Liver (tissue), 9 donors: ENCODE results near the gene NDOR1. TPM values are rescaled to one million over a fixed set of nuclear protein-coding genes. Genes with fewer than 3 reads are reported as not detected.

Experiments
- DNase-seq: peaks from one replicate; pipeline ENCODE4 v3.0.0-alpha.2; 2017; ENCODE audit warnings: low spot score
- H3K27ac ChIP-seq, 2 donors: one replicate each; pipeline ENCODE4 v1.7.0; 2013; ENCODE audit warnings: inconsistent platforms in 2 of 2, low read length in 2 of 2, control low read depth in 1 of 2, low read depth in 1 of 2, mild to moderate bottlenecking in 1 of 2
- H3K27me3 ChIP-seq, 4 donors: one replicate each; pipeline versions ENCODE4 v1.6.1 to v1.7.0; 2013; ENCODE audit warnings: low read length in 3 of 4, inconsistent platforms in 1 of 4, mild to moderate bottlenecking in 1 of 4, moderate library complexity in 1 of 4; ENCODE audit not compliant: control insufficient read depth in 4 of 4, insufficient read depth in 4 of 4
- H3K36me3 ChIP-seq, 4 donors: one replicate each; pipeline versions ENCODE4 v1.6.1 to v1.7.0; 2013; ENCODE audit warnings: low read length in 3 of 4, mild to moderate bottlenecking in 3 of 4, low read depth in 1 of 4, moderate library complexity in 1 of 4; ENCODE audit not compliant: control insufficient read depth in 4 of 4, insufficient read depth in 3 of 4
- H3K4me1 ChIP-seq, 4 donors: one replicate each; pipeline versions ENCODE4 v1.6.1 to v1.7.0; 2013; ENCODE audit warnings: low read length in 3 of 4, mild to moderate bottlenecking in 3 of 4, moderate library complexity in 1 of 4; ENCODE audit not compliant: control insufficient read depth in 4 of 4, insufficient read depth in 4 of 4
- H3K4me3 ChIP-seq, 3 donors: one replicate each; pipeline versions ENCODE4 v1.6.1 to v1.7.0; 2013; ENCODE audit warnings: low read length in 3 of 3, control low read depth in 1 of 3, low read depth in 1 of 3, mild to moderate bottlenecking in 1 of 3
- H3K9ac ChIP-seq, 2 donors: one replicate each; pipeline ENCODE4 v1.7.0; 2013; ENCODE audit warnings: low read length in 2 of 2, mild to moderate bottlenecking in 2 of 2, moderate library complexity in 2 of 2, control low read depth in 1 of 2, low read depth in 1 of 2
- H3K9me3 ChIP-seq, 4 donors: one replicate each; pipeline versions ENCODE4 v1.6.1 to v1.7.0; 2013; ENCODE audit warnings: low read length in 3 of 4; ENCODE audit not compliant: control insufficient read depth in 4 of 4
- ATF3 ChIP-seq: IDR thresholded peaks from 2 replicates; pipeline ENCODE4 v1.6.1; 2016; ENCODE audit warnings: antibody characterized with exemption
- CTCF ChIP-seq: fragments of 150-350 bp; IDR thresholded peaks from 2 replicates; pipeline ENCODE4 v1.5.1; 2017; ENCODE audit warnings: improper control_type of control experiment, low read depth, low read length; ENCODE audit not compliant: missing input control
- EGR1 ChIP-seq, 2 donors: IDR thresholded peaks; 2 replicates each; pipeline ENCODE4 v1.6.1; 2016 to 2018; ENCODE audit warnings: antibody characterized with exemption in 2 of 2, low read depth in 2 of 2
- FOXA1 ChIP-seq: IDR thresholded peaks from 2 replicates; pipeline ENCODE4 v1.6.1; 2016; ENCODE audit warnings: antibody characterized with exemption
- FOXA2 ChIP-seq: IDR thresholded peaks from 2 replicates; pipeline ENCODE4 v1.6.1; 2016; ENCODE audit warnings: antibody characterized with exemption
- GABPA ChIP-seq, 2 donors: IDR thresholded peaks in 1 of 2; conservative IDR thresholded peaks in 1 of 2; 2 replicates each; pipeline ENCODE4 v1.6.1; 2016; ENCODE audit warnings: antibody characterized with exemption in 2 of 2, mild to moderate bottlenecking in 1 of 2, moderate library complexity in 1 of 2
- HNF4A ChIP-seq, 2 donors: conservative IDR thresholded peaks; 2 replicates each; pipeline ENCODE4 v1.6.1; 2016; ENCODE audit warnings: antibody characterized with exemption in 2 of 2, mild to moderate bottlenecking in 2 of 2
- HNF4G ChIP-seq: IDR thresholded peaks from 2 replicates; pipeline ENCODE4 v1.6.1; 2016; ENCODE audit warnings: antibody characterized with exemption
- MAX ChIP-seq: IDR thresholded peaks from 2 replicates; pipeline ENCODE4 v1.6.1; 2016; ENCODE audit warnings: antibody characterized with exemption
- NR2F2 ChIP-seq: IDR thresholded peaks from 2 replicates; pipeline ENCODE4 v1.6.1; 2016; ENCODE audit warnings: antibody characterized with exemption
- RAD21 ChIP-seq, 2 donors: IDR thresholded peaks; 2 replicates each; pipeline ENCODE4 v1.6.1; 2016; ENCODE audit warnings: antibody characterized with exemption in 2 of 2, mild to moderate bottlenecking in 2 of 2
- REST ChIP-seq: IDR thresholded peaks from 2 replicates; pipeline ENCODE4 v1.6.1; 2016; ENCODE audit warnings: antibody characterized with exemption, mild to moderate bottlenecking
- RXRA ChIP-seq, 2 donors: IDR thresholded peaks; 2 replicates each; pipeline ENCODE4 v1.6.1; 2017 to 2018; ENCODE audit warnings: antibody characterized with exemption in 2 of 2, mild to moderate bottlenecking in 1 of 2
- SP1 ChIP-seq: IDR thresholded peaks from 2 replicates; pipeline ENCODE4 v1.6.1; 2018; ENCODE audit warnings: antibody characterized with exemption, mild to moderate bottlenecking
- TAF1 ChIP-seq: conservative IDR thresholded peaks from 2 replicates; pipeline ENCODE4 v1.6.1; 2016; ENCODE audit warnings: antibody characterized with exemption, mild to moderate bottlenecking
- YY1 ChIP-seq: IDR thresholded peaks from 2 replicates; pipeline ENCODE4 v1.6.1; 2016; ENCODE audit warnings: antibody characterized with exemption, mild to moderate bottlenecking
- ZBTB33 ChIP-seq: IDR thresholded peaks from 2 replicates; pipeline ENCODE4 v1.6.1; 2016; ENCODE audit warnings: antibody characterized with exemption
- WGBS: extraction: QIAGEN DNeasy Blood & Tissue Kit; methylation state at CpG from one replicate; pipeline ENCODE4 v1.1.7; 2013; 5-methylcytosine and 5-hydroxymethylcytosine counted together
- polyA plus RNA-seq, 2 donors: library from polyadenylated mRNA; stranded (reverse) in 1 of 2; unstranded in 1 of 2; fragments of 200-250 nt in 1 of 2; fragments of >200 nt in 1 of 2; fragmentation: Nextera tagmentation in 1 of 2; extraction: Ambion mirVana in 1 of 2; gene quantifications; one replicate each; pipeline versions ENCODE4 v1.2.1 to v1.2.3, GENCODE V29; 2013 to 2015
- total RNA-seq, 2 donors: library from RNA; depleted of rRNA; stranded (reverse); fragments of >200 nt; gene quantifications; one replicate each; pipeline ENCODE4 v1.2.3, GENCODE V29; 2014
- donor health status: healthy.
- donor health status: healthy.
- donor health status: healthy.
- donor health status: healthy.
- donor health status: healthy.

NDOR1 gene
- total and polyA plus RNA-seq, 4 donors = 2.5 to 4.7 (median 3.2) TPM

- TF ChIP-seq REST = peak; percentile 67
- TF ChIP-seq HNF4G = no peak
- TF ChIP-seq EGR1 (IDR thresholded peaks at IDR 0.05; ENCODE audit: low read depth in 2 of 2) = peak; percentile 43 to 56
- TF ChIP-seq FOXA1 = no peak
- peak; percentile 25 to 28 for TF ChIP-seq RXRA (IDR thresholded peaks at IDR 0.05)
- TF ChIP-seq RAD21 (IDR thresholded peaks at IDR 0.05) = peak in 1 of 2 donors; percentile 26
- peak; percentile 73 for TF ChIP-seq SP1
- TF ChIP-seq MAX = no peak
- TF ChIP-seq GABPA (IDR thresholded peaks at IDR 0.05 in 1 of 2, conservative IDR thresholded peaks at IDR 0.05 in 1 of 2) = peak; percentile 91 to 96
- no peak for TF ChIP-seq ATF3
- TF ChIP-seq HNF4A (conservative IDR thresholded peaks at IDR 0.05) = peak; percentile 13 to 24
- TF ChIP-seq YY1 = peak; percentile 91
- H3K4me3 ChIP-seq = peak overlapping the region; percentile 67 to 88 (median 86)
- H3K36me3 ChIP-seq = no peaks in the 10 kb centered on the region
- no peaks in the 10 kb centered on the region for H3K27me3 ChIP-seq
- DNase-seq = peak; percentile 97
- H3K9me3 ChIP-seq = no peaks in the 10 kb centered on the region
- peak overlapping the region; percentile 57 to 84 for H3K27ac ChIP-seq
- peaks cover 10 to 25% (median 18%) of the 10 kb centered on the region in 4 donors for H3K4me1 ChIP-seq
- peak overlapping the region in 1 of 2 donors; percentile 42 for H3K9ac ChIP-seq
- 1% methylated on average over 63 of the region's 63 CpGs for WGBS
These were observed 17.8 kb downstream of the NDOR1 start for GRCh38 chr9:137223078-137223970.

GRCh38 chr9:137224830-137225694, 19.6 kb downstream of the NDOR1 start, which contains the start of gene CYSRT1:
Gene CYSRT1, plus strand, starts transcription at chr9:137225174. Its CDS starts 448 bp downstream, at chr9:137225622.
- Histone ChIP-seq H3K4me3 (peak within 1 kb of the TSS; percentile 67 to 88 (median 86)), H3K9me3 (no peaks in the 10 kb centered on the region), H3K4me1 (peaks cover 10 to 22% (median 14%) of the 10 kb centered on the region in 4 donors), H3K27ac (peak within 1 kb of the TSS; percentile 57 to 84), H3K27me3 (no peaks in the 10 kb centered on the region), H3K9ac (peak within 1 kb of the TSS; percentile 42 to 45), H3K36me3 (no peaks in the 10 kb centered on the region)
- DNase-seq = no peak
- 60% methylated on average over 23 of the region's 23 CpGs for WGBS
- no peak for TF ChIP-seq FOXA1
- TF ChIP-seq TAF1 = no peak
- TF ChIP-seq SP1 = no peak
- no peak for TF ChIP-seq ZBTB33
- TF ChIP-seq HNF4G = no peak
- TF ChIP-seq RAD21 (IDR thresholded peaks at IDR 0.05) = no peak
- no peak for TF ChIP-seq MAX
- no peak for TF ChIP-seq NR2F2
- TF ChIP-seq FOXA2 = no peak
- no peak for TF ChIP-seq GABPA (IDR thresholded peaks at IDR 0.05 in 1 of 2, conservative IDR thresholded peaks at IDR 0.05 in 1 of 2)
- no peak for TF ChIP-seq CTCF
- TF ChIP-seq ATF3 = no peak
- TF ChIP-seq EGR1 (IDR thresholded peaks at IDR 0.05; ENCODE audit: low read depth in 2 of 2) = no peak
